Measurements from ENCODE around the gene TOLLIP.
"Not testable (repeated sequence)": the region's sequence is repeated elsewhere in the genome, so short reads cannot be mapped to it uniquely, and the experiment has no call there.

The TOLLIP gene

DNA sequence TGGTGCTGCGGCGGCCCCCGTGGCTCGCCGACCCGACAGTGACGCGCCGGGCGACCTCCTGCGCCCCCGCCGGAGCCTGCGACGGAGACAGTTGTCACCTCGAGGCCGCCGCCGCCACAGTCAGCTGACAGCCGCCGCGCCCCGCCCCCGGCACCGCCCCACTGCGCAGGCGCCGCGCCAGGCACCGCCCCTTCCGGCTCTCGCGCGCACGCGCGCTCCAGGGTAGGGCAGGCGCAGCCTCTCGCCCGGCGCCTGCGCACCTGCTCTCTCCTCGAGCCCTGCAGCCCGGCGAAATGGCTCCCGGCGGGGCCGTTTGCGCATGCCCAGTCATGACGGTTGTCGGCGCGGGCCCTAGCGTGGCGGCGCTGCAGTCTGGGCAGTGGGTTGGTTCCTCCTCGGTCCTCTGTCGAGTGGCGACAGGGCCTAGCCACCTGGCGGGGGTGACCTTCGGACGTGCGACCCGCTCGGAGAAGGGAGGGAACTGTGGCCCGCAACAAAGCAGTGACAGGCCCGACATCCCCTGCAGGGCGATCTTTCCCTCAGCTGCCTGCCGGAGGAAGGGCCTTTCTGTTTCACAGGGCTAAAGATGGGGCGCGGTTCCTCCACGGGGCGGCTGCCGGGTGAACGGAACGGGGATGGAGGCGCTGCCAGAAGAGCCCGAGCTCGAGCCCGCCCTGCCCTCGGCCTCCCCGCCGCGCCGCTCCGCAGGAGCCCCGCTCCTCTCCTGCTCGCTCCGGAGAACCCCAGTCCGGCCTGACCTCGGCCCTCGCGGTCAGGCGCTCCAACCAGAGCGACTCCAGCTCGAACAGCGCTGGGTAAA, at the start of gene TOLLIP:
Gene TOLLIP, minus strand, starts transcription at position 135 of the 820 bp plus-strand sequence. Its CDS starts 134 bp downstream, at position 1.
- DNase-seq: peak; percentile 99

DNA sequence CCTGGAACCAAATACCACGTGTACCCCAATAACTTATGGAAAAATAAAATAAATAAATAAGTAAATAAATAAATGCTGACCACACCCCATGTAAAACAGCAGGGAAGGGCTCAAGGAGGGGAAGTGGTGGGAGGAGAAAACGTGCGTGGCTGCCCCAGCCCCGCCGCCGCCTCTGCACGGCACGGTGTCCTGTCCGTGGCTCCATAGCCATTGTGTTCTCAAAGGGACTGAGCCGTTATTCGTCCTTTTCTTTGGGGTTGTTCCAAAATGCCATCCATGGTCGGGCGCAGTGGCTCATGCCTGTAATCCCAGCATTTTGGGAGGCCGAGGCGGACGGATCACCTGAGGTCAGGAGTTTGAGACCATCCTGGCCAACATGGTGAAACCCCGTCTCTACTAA, 49.5 kb upstream of the TOLLIP start:
- not testable (repeated sequence) for DNase-seq

DNA sequence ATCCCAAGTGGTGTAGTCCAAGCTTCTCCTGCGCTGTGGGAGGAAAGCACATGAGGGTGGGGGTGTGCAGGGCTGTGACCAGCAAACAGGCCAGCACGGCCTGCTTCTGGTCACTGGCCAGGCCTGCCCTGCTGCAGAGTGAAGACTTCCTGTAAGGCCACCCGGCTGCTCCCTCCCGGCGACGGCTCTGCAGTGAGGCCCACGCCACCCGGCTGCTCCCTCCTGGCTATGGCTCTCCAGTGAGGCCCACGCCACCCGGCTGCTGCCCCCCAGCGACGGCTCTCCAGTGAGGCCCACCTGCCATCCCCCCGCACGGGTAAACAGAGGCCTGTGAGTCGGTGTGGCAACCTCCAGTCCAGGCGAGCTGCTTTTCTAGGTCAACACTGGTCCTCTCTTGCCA, 48.9 kb upstream of the TOLLIP start:
- no peak for DNase-seq

DNA sequence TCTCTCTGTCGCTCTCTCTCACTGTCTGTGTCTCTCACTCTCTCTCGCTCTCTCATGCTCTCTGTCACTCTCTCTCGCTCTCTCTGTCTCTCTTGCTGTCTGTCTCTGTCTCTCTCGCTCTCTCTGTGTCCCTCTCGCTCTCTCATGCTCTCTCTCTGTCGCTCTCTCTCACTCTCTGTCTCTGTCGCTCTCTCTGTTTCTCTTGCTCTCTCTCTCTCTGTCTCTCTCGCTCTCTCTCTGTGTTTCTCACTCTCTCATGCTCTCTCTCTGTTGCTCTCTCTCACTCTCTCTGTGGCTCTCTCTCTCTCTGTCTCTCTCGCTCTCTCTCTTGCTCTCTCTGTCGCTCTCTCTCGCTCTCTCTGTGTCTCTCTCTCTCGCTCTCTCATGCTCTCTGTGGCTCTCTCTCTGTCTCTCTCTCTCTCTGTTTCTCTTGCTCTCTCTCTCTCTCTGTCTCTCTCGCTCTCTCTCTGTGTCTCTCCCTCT, 47.1 kb upstream of the TOLLIP start:
- no peak for DNase-seq

DNA sequence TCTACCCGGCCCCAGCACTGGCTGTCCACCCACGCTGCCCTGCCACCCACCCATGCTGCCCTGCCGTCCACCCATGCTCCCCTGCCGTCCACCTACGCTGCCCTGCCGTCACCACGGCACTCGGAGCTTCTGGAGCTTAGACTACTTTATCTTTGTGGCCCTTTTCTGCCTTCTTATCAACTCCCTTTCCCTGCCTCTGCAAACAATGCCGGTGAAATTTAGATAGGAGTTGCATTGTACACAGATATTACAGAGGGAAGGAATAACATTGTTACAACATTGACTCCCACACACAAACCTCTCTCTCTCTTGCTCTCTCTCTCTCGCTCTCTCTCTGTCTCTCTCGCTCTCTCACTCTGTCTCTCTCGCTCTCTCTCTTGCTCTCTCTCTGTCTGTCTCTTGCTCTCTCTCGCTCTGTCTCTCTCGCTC, 46.6 kb upstream of the TOLLIP start:
- no peak for DNase-seq

DNA sequence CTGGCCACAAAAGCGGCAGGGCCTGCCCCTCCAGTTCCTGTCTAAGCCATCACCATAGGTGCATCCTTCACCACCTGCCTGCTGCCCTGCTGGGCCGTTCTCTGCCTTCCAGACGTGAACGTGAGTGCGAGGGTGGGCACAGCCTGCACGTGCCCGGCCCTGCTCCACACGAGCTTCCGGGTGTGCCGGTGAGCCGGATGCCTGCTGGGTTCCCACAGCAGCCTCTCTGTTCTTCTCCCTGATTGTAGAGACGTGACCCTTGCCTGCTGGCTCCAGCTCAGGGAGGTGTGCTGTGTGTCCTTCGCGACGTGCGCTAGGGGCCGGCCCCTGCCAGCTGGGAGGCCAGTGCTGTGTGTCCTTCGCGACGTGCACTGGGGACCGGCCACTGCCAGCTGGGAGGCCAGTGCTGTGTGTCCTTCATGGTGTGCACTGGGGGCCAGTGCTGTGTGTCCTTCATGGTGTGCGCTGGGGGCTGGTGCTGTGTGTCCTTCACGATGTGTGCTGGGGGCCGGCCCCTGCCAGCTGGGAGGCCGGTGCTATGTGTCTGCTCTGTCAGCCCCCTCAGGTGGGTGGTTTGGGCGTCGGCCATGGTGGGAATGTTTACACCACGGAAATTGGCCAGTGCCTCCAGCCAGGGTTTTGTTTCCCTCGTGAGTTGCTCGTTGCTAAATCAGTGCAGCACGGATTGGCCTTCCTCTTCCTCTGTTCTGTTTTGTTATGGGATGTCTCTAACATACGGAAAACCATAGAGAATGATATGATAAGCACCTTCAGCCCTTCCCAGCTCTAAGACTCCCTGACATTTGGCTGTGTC, 44.9 kb upstream of the TOLLIP start:
- DNase-seq: no peak

DNA sequence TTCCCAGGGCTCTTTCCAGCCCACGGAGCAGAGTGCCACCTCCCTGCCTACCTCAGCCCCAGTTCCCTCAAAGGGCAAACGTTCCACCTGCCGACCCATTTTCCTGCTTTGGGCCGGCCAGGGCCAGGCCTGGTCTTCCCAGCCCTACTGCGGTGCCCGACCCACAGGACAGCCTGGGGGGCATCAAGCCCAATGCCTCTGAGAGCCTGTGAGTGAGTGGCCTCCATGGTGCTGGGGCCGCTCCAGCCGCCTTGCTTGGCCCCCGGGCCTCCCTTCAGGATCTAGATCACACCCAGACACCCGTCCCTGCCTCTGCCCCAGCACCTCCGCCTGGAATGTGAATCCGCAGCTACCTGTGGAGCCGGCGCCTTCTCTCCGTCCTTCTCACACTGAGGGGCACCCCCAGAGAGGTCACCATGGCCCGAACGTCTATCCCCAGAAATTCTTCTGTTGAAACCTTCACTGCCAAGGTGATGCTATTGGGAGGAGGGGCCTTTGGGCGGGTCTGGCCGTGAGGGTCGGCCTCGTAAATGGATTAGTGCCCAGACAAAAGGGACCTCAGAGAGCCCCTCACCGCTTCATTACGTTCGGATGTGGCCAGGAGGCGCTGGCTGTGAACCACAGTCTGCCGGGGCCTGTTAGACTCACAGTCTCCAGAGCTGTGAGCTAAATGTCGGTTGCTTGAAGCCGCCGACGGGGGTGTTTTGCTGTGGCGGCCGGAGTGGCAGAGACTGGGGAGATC, 44.1 kb upstream of the TOLLIP start:
- DNase-seq: no peak

DNA sequence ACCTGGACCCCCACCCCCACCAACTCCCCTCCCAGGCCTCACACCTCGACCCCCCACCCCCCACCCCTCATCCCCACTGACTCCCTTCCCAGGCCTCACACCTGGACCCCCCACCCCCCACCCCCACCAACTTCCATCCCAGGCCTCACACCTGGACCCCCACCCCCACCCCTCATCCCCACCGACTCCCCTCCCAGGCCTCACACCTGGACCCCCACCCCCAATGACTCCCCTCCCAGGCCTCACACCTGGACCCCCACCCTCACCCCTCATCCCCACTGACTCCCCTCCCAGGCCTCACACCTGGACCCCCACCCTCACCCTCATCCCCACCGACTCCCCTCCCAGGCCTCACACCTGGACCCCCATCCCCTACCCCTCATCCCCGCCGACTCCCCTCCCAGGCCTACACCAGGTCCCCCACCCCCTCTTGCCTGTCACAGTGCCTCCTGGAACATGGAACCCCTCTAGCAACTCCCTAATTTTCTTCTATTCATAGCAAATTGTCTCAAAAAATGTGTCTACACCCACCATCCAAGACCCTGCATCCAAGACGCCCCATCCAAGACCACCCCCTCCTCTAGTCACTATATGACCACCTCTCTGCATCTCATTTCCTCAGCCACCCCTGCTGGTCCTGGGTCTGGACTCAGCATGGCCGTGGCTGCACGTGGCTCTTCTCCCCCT, 43.4 kb upstream of the TOLLIP start:
- DNase-seq: no peak

DNA sequence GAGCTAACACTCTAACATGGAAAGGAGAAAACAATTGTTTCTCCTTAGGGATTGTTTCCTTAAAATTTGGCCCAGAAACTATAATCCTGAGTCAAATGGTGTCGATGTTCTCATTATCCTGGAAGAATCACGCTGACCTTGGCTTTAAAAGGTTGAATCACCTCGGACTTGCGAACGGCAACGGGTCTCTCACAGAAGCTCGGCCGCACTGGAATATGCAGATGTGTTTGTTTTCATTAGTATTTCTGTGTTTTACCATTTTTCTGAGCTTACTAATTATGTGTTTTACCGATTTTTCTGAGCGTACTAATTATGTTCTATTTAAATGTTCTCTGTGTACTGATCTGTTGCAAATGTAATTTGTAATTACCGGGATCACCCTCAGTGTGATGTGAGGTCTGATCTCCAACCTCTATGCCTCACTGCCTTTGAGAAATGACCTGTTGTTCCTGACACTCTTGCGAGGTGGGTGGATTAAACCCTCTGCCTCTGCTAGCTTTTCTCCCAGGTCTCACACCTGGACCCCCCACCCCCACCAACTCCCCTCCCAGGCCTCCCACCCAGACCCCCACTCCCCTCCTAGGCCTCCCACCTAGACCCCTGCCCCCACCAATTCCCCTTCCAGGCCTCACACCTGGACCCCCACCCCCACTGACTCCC, 42.0 kb upstream of the TOLLIP start:
- DNase-seq: no peak

DNA sequence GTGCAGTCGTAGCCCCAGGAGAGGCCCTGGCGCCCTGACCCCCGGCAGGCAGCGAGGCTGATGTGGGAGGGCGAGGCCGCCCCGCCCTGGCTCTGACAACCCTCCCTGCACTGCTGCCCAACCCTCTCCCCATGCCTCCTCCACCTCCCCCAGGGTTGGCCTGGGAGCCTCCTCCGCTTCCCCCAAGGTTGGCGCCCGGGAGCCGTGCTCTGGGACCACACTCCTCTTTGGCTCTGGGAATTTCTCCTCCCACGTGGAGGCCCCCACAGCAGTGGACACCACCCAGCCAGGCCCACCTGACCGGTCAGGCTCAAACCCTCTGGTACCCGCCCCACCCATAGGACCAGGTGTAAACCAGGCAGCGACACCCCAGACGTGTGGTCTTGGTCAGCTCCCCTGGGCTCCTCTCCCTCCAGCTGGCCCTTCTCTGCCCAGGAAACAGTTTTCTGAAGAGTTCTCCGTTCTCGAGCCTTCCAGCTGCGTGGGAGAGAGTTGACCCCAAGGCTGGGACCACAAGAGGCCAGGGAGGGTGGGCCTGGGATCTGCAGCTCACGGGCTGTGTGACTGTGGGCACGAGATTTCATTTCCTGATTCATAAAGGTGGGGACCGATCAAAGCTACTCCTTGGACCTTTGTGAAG, 40.8 kb upstream of the TOLLIP start:
- DNase-seq: no peak

DNA sequence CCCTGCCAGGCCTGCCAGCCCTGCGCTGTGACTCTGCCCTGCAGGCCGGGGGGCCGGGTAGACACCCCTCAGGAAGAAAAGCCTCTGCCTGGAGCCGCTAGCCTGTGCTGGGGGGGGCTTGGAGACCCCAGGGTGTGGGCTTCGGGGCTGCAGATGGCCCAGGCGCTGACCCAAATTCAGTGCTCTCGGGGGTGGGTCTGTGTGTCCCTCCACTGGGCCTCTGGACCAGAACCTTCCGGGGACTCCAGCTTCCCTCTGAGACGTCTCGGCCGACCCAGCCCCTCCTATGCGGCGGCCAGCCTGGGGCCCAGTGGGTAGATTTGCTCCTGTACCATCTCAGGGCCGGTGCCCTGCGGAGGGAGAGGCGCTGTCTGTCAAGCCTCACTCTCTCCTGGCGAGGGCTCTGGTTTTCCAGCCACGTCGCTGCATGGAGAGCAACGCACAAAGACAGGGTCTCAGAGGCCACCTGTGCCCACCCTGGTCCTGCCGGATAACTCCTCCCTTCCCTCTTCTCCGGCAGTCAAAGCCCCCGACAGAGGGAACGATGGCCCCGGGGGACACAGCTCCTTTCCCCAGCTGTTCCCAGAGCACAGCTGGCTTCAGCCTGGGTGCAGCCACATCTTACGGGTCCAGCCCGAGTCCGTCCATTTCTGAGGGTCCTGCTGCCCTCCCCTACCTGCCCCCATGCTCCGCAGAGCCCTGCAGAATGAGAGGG, 40.1 kb upstream of the TOLLIP start:
- no peak for DNase-seq

DNA sequence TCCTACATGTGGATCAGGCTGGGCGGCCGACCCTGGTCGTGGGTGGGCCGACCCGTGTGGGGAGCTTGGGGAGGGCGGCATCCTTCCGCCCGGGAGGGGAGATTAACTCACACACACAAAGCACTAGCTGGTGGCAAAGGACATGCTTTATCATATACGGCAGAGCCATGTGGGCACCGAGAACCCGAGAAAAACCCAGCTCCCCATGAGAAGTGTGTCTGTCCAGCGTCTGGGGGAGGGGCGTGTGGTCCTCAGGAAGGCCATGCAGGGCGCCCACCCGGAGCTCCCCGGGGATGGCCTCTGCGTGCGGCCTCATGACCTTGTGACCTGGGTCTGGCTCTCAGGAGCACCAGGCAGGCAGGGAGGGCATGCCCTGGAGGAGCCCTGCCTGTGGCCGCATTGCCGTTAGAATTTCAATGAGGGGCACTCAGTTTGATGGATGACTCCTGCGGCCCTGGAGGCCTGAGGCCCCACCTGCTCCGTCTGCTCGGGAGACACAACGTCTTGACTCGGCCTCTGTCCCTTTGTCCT, 39.4 kb upstream of the TOLLIP start:
- DNase-seq: peak; percentile 25

DNA sequence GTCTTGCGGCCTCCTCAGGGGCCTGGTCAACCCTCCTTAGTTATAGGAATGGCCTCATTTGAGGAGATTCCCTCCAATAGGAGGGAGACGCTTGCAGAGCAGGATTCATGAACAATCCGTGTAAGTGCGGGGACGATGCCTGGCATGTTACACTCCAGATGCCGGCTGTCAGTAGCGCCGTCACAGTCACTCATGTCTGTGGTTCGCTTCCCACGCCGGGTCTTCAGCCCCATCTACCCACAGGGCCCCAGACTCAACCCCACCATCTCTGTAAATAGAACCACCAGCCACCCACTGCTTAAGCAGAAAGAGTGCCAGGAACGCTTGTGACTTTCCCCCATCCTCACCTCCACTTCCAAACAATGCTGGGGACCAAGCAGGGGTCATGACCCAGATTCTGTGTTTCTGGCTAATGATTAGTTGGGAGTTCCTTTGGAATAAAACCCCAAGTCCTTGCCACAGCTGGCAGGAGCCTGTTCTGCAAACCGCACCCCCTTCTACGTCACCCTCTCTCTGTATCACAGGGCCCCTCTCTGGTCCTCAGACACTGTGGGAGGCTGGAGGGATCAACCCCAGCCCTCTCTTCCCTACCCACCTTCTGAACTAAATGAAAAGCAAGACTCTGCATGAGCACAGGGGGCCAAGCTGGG, 38.8 kb upstream of the TOLLIP start:
- peak; percentile 2 for DNase-seq

DNA sequence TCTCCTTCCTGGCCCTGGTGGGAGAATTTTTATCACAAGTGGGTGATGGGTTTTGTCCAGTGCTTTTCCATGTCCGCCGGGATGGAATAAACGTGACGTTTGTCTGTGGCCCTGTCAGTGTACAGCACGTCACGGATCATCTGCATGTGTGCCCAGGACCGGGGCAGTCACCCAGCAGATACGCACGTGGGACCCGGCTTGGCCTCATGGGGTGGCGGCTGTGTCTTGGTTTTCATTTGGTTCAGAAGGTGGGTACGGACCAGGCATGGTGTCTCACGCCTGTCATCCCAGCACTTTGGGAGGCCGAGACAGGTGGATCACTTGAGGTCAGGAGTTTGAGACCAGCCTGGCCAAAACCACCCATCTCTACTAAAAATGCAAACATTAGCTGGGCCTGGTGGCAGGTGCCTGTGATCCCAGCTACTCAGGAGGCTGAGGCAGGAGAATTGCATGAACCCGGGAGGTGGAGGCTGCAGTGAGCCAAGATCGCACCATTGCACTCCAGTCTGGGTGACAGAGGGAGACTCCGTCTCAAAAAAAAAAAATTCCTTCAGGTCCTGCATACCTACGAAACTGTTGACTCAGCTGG, 38.1 kb upstream of the TOLLIP start:
- not testable (repeated sequence) for DNase-seq

DNA sequence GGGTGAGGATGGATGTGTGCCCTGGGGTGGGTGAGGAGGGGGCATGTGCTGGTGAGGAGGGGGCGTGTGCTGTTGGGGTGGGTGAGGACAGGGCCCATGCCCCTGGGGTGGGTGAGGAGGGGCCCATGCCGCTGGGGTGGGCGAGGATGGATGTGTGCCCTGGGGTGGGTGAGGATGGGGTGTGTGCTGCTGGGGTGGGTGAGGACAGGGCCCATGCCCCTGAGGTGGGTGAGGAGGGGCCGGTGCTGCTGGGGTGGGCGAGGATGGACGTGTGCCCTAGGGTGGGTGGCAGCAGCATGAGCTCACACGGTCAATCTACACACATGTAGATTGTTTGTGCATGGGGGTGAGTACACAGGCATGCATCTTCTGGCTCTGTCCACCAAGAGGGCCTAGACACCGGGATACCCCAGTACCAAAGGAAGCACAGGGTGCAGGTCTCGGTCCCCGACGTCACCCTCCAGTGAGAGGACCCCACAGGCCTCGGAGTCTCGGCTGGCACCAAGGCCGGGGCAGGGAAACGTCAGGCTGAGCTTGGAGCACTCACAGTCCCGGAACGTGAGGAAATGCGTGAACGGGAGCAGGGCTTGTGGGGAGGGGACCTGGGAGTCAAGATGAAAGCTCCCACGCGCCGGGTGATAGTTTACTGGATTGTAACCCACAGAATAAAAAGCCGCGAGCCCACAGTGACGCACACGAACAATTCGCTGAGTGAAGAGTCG, 37.4 kb upstream of the TOLLIP start:
- DNase-seq: no peak

DNA sequence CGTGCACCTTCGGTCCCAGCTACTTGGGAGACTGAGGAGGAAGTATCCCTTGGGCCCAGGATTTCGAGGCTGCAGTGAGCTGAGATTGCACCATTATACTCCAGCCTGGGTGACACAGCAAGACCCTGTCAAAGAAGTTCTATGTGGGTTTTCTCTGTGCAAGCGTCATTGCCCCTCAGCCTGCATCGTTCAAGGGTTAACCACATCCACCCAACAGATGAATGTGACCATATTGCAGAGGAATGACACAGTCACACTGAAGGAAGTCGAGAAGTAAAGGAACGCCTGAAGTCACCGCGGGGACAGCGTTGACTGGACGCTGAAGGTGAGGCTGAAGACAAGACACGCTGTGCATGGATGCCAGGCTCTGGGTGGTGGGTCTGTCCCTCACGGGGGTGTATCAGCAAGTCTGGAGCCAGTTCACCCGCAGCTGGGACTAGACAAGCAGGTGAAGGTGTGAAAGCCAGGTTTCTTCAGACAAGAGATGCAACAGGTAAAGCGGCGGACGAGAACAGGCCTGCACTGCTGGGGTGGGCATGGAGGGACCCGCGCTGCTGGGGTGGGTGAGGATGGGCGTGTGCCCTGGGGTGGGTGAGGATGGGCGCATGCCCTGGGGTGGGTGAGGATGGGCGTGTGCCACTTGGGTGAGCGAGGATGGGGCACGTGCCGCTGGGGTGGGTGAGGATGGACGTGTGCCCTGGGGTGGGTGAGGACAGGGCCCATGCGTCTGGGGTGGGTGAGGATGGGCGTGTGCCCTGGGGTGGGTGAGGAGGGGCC, 36.5 kb upstream of the TOLLIP start:
- no peak for DNase-seq

DNA sequence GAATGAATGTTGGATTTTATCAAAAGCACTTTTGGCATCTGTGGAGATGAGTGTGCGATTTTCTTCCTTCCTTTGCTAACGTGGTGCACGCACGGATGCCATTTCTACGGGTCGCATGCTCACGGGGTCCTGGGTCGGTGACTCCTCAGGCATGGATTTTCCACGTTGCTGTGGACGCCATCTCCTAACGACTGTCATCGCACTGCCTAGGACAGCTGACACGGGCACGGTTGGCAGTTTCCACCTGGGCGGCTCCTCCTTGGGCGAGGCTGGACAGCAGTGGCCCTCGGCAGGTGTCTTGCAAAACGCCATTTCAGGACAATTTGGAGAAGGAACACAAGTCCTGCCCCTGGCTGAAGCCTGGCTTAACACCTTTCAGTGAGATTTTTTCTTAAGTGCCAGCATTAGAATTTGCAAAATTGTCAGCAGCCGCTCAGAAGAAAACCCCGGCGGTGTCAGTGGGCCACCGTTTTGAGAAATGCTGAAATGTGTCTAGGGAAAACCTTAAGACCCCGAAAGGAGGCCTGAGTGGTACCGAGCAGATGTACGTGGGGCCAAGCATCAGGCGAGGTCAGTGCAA, 34.7 kb upstream of the TOLLIP start:
- no peak for DNase-seq

Measured in activated CD4-positive, CD25-positive, alpha-beta regulatory T cell treated with anti-CD3 and anti-CD28 coated beads, Interleukin-2, amount 50 U/mL, for 72 hours (primary cell).